Bone marrow (tissue), 2 donors: ENCODE measurements around the gene RERE.

Source experiments
- DNase-seq, 2 donors: peaks; one replicate each; lab custom pipeline; 2025; lab: John Stamatoyannopoulos, UW

The RERE gene

GRCh38 chr1:8689431-8690252 is 127.8 kb downstream of the RERE start:
- DNase-seq = no peak

GRCh38 chr1:8687538-8687937 is 129.9 kb downstream of the RERE start:
- DNase-seq = no peak

GRCh38 chr1:8687039-8687438 is 130.4 kb downstream of the RERE start:
- peak in 1 of 2 donors; percentile 69 for DNase-seq

- DNase-seq = no peak
These were observed 132.0 kb downstream of the RERE start for GRCh38 chr1:8685463-8685862.

- DNase-seq = no peak
These were observed 132.8 kb downstream of the RERE start for GRCh38 chr1:8684590-8684989.

- no peak for DNase-seq
These were observed 134.9 kb downstream of the RERE start for GRCh38 chr1:8682573-8682972.

- no peak for DNase-seq
These were observed 135.5 kb downstream of the RERE start for GRCh38 chr1:8681911-8682310.

- no peak for DNase-seq
These were observed 136.5 kb downstream of the RERE start for GRCh38 chr1:8680664-8681650.

- no peak for DNase-seq
These were observed 137.3 kb downstream of the RERE start for GRCh38 chr1:8679929-8680663.

- DNase-seq = peak in 1 of 2 donors; percentile 61
These were observed 138.0 kb downstream of the RERE start for GRCh38 chr1:8679395-8679800.

GRCh38 chr1:8678673-8679394 is 138.6 kb downstream of the RERE start:
- DNase-seq = no peak

GRCh38 chr1:8677782-8678181 is 139.7 kb downstream of the RERE start:
- no peak for DNase-seq

- DNase-seq = no peak
These were observed 140.6 kb downstream of the RERE start for GRCh38 chr1:8676813-8677212.

GRCh38 chr1:8676072-8676471 is 141.4 kb downstream of the RERE start:
- DNase-seq = no peak

- no peak for DNase-seq
These were observed 142.5 kb downstream of the RERE start for GRCh38 chr1:8674912-8675311.

- DNase-seq = peak in 1 of 2 donors; percentile 38
These were observed 143.0 kb downstream of the RERE start for GRCh38 chr1:8674481-8674880.

GRCh38 chr1:8671306-8671917 is 146.0 kb downstream of the RERE start:
- peak in 1 of 2 donors; percentile 25 for DNase-seq

GRCh38 chr1:8670371-8670818 is 147.0 kb downstream of the RERE start:
- DNase-seq = no peak

GRCh38 chr1:8669606-8670335 is 147.7 kb downstream of the RERE start:
- DNase-seq = no peak
